Activated B cell treated with CpG ODN at 0.5 μM for 24 hours (primary cell): Measurements from ENCODE around the gene HIVEP1. TPM values are rescaled to one million over a fixed set of nuclear protein-coding genes. Genes with fewer than 3 reads are reported as not detected.

Source experiments
- ATAC-seq: fragments of 200-7000 bp; cut with Tn5 transposase; one replicate; pipeline ENCODE4 v1.10.0; 2021; ENCODE audit warnings: low read depth, mild to moderate bottlenecking, moderate library complexity
- CTCF ChIA-PET: fragments of 350-600 bp; sonication (Branson Sonifier 250); formaldehyde crosslinking; loops from one replicate; lab custom pipeline; 2021; ENCODE audit warnings: antibody characterized with exemption; lab: Charles Lee
- POLR2A ChIA-PET: fragments of 350-600 bp; sonication (Branson Sonifier 250); formaldehyde crosslinking; loops from one replicate; lab custom pipeline; 2021; ENCODE audit warnings: antibody characterized with exemption; lab: Charles Lee
- DNase-seq: peaks from one replicate; pipeline ENCODE4 v3.0.0; 2022
- H3K27ac Mint-ChIP-seq: one replicate; pipeline ENCODE4 v1.8.0; 2020; ENCODE audit warnings: mixed read lengths
- H3K27me3 Mint-ChIP-seq: one replicate; pipeline ENCODE4 v1.8.0; 2021; ENCODE audit warnings: mixed read lengths
- H3K36me3 Mint-ChIP-seq: one replicate; pipeline ENCODE4 v1.8.0; 2021; ENCODE audit warnings: low read depth, mixed read lengths
- H3K4me1 Mint-ChIP-seq: one replicate; pipeline ENCODE4 v1.8.0; 2021; ENCODE audit warnings: mixed read lengths
- H3K4me3 Mint-ChIP-seq: one replicate; pipeline ENCODE4 v1.8.0; 2020; ENCODE audit warnings: mild to moderate bottlenecking, mixed read lengths
- H3K9me3 Mint-ChIP-seq: one replicate; pipeline ENCODE4 v1.8.0; 2020; ENCODE audit warnings: mixed read lengths
- intact Hi-C: fragments of 100-400 bp; cut with micrococcal nuclease; formaldehyde crosslinking; loops from one replicate; pipeline ENCODE4 v1.15.1; 2024
- total RNA-seq: library from RNA; stranded (reverse); gene quantifications from 2 replicates; pipeline ENCODE4 v1.2.3, GENCODE V29; 2022
- TF ChIP-seq, protein P1 (sequence below): fragments of 200-600 bp; IDR thresholded peaks from one replicate; pipeline ENCODE4 v1.8.0; 2022; ENCODE audit warnings: antibody characterized with exemption, mild to moderate bottlenecking

HIVEP1 gene
- total RNA-seq, 1 donor from 2014 or later = 91.0 TPM

DNA sequence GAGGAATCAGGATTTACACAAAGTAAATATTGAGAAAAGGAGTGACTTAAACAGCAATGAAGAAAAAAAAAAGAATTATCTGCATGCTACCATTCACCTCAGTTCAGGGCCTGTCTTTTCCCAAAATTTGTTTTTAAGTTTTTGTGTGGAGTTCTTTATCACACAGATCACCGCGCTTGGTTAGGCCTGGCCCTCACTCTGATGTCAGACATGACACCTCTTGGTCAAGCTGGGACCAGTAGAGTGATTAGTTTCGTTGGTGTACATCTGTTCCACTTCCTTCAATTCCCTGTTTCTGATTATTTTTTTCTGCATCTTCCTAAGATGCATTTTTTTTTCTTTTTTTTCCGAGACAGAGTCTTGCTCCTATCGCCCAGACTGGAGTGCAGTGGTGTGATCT is 34.9 kb upstream of the HIVEP1 start:
- POLR2A ChIA-PET = interaction anchor here (1.6 kb wide), 1 partner anchor 36 kb away, joined by 3 read pairs; no protein-coding TSS in a partner anchor
- H3K9me3 Mint-ChIP-seq = no peaks in the 10 kb centered on the region

GRCh38 chr6:11977738-11978137 is 34.4 kb upstream of the HIVEP1 start:
- DNase-seq = no peak
- ATAC-seq = no peak
- Mint-ChIP-seq H3K36me3 (no peaks in the 10 kb centered on the region), H3K27ac (no peak overlapping the region), H3K9me3 (no peaks in the 10 kb centered on the region), H3K27me3 (peaks cover under 1% of the 10 kb centered on the region), H3K4me3 (no peak overlapping the region), H3K4me1 (peaks cover 29% of the 10 kb centered on the region)
- ChIA-PET POLR2A (interaction anchor here (1.6 kb wide), 1 partner anchor 35 kb away, joined by 3 read pairs; no protein-coding TSS in a partner anchor), CTCF (no interaction called here)
- TF ChIP-seq, protein P1, sequence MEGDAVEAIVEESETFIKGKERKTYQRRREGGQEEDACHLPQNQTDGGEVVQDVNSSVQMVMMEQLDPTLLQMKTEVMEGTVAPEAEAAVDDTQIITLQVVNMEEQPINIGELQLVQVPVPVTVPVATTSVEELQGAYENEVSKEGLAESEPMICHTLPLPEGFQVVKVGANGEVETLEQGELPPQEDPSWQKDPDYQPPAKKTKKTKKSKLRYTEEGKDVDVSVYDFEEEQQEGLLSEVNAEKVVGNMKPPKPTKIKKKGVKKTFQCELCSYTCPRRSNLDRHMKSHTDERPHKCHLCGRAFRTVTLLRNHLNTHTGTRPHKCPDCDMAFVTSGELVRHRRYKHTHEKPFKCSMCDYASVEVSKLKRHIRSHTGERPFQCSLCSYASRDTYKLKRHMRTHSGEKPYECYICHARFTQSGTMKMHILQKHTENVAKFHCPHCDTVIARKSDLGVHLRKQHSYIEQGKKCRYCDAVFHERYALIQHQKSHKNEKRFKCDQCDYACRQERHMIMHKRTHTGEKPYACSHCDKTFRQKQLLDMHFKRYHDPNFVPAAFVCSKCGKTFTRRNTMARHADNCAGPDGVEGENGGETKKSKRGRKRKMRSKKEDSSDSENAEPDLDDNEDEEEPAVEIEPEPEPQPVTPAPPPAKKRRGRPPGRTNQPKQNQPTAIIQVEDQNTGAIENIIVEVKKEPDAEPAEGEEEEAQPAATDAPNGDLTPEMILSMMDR = no peak
- intact Hi-C loops = no loop called here

More for the DNA sequence above, 34.9 kb upstream of the HIVEP1 start:
- Mint-ChIP-seq H3K27ac (no peak overlapping the region), H3K4me1 (peaks cover 29% of the 10 kb centered on the region), H3K4me3 (no peak overlapping the region), H3K36me3 (no peaks in the 10 kb centered on the region), H3K27me3 (peaks cover 2% of the 10 kb centered on the region)
- intact Hi-C loops = no loop called here
- no peak for ATAC-seq
- no peak for DNase-seq
- TF ChIP-seq, protein P1 = no peak
- CTCF ChIA-PET = no interaction called here

- TF ChIP-seq, protein P1 = no peak
- intact Hi-C loops = no loop called here
- Mint-ChIP-seq H3K4me1 (peaks cover 29% of the 10 kb centered on the region), H3K27me3 (peaks cover 1% of the 10 kb centered on the region), H3K36me3 (no peaks in the 10 kb centered on the region), H3K4me3 (no peak overlapping the region), H3K27ac (no peak overlapping the region), H3K9me3 (no peaks in the 10 kb centered on the region)
- ChIA-PET CTCF (no interaction called here), POLR2A (no interaction called here)
- no peak for ATAC-seq
- no peak for DNase-seq
Measured at GRCh38 chr6:11978169-11978987, 33.7 kb upstream of the HIVEP1 start.

DNA sequence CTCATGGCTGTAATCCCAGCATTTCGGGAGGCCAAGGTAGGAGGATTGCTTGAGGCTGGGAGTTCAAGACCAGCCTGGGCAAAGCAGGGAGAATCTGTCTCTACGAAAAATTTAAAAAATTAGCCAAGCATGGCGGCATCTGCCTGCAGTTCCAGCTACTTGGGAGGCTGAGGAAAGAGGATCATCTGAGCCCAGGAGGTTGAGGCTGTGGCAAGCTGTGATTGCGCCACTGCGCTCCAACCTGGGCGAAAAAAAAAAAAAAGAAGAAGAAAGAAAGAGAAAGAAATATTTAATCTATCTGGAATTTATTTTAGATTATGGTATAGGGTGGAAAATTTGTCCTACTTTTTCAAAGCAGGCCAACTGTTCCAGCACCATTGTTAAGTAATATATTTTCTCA is 32.2 kb upstream of the HIVEP1 start:
- H3K27me3 Mint-ChIP-seq = peaks cover 3% of the 10 kb centered on the region
- ChIA-PET POLR2A (no interaction called here), CTCF (no interaction called here)
- H3K4me1 Mint-ChIP-seq = peaks cover 28% of the 10 kb centered on the region
- H3K36me3 Mint-ChIP-seq = no peaks in the 10 kb centered on the region
- ATAC-seq (no peak), DNase-seq (no peak)
- TF ChIP-seq, protein P1 = no peak
- H3K4me3 Mint-ChIP-seq = no peak overlapping the region
- no peak overlapping the region for H3K27ac Mint-ChIP-seq
- intact Hi-C loops = no loop called here
- no peaks in the 10 kb centered on the region for H3K9me3 Mint-ChIP-seq

DNA sequence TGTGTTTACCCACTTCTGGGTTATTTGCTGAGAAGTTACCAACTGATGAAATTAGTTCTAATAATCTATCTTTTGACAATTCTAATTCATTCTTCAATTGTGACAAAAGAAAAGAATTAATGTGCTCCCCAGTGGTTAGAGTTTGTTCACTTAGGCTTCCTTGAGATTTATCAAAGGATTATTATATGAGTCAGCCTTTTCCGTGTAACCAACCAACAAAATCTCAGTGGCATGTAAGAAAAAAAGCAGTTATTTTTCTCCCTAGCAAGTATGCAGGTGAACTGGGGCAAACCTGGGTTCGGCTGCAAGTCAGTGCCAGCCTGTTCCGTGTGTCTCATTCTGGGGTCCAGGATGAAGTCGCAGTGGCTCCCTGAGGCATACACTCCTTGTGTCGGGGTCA is 28.8 kb upstream of the HIVEP1 start:
- CTCF ChIA-PET = no interaction called here
- no peak for ATAC-seq

More for the DNA sequence above, 28.8 kb upstream of the HIVEP1 start:
- no peak overlapping the region for H3K4me3 Mint-ChIP-seq
- H3K36me3 Mint-ChIP-seq = no peaks in the 10 kb centered on the region
- H3K4me1 Mint-ChIP-seq = peaks cover 2% of the 10 kb centered on the region
- H3K27me3 Mint-ChIP-seq = peaks cover 3% of the 10 kb centered on the region
- TF ChIP-seq, protein P1 = no peak
- DNase-seq = no peak
- intact Hi-C loops = loop anchor here (2.0 kb wide), 1 partner anchor 15 kb away; no protein-coding TSS in a partner anchor
- POLR2A ChIA-PET = no interaction called here
- no peak overlapping the region for H3K27ac Mint-ChIP-seq
- no peaks in the 10 kb centered on the region for H3K9me3 Mint-ChIP-seq
